ENCODE measurements around the gene ZSCAN5A.
"Not testable (repeated sequence)": the region's sequence is repeated elsewhere in the genome, so short reads cannot be mapped to it uniquely, and the experiment has no call there.

ZSCAN5A gene

DNA sequence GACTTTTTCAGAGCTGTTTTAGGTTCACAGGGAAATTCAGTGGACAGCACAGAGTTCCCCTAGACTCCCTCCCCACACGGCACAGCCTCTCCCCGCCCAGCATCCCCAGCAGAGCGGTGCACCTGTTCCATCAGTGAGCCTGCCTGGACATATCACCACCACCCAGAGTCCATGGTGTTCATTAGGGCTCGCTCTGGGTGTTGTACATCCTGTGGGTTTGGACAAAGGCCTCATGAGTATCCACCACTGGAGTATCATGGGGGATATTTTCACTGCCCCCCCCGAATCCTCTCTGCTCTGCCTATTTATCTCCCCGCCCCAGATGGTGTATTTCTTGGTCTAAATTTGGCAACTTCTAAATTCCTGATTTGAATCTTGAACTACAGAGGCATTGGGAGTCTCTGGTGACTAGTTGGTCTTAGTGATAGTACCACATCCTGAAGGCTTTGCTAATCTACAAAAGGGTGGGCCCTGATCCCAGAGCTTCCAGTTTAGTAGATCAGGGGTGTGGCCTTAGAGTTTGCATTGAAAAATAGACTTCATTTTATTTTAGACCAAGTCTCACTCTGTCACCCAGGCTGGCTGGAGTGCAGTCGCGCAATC is 65.8 kb downstream of the ZSCAN5A start:
- not testable (repeated sequence) for H3K27ac ChIP-seq (ENCODE audit: low read depth, low read length, severe bottlenecking); H3K9me3 ChIP-seq (ENCODE audit: control insufficient read depth, low read length); H3K36me3 ChIP-seq (ENCODE audit: control insufficient read depth, insufficient read depth, low read length); H3K4me3 ChIP-seq (ENCODE audit: extremely low read depth, insufficient read depth, low read length, poor library complexity, severe bottlenecking); H3K4me1 ChIP-seq (ENCODE audit: control insufficient read depth, insufficient read depth, low read length, poor library complexity, severe bottlenecking)
- WGBS, 2 experiments (ENCODE audit: insufficient coverage in 2 of 2): 90 to 97% methylated on average over 3 of the region's 8 CpGs

DNA sequence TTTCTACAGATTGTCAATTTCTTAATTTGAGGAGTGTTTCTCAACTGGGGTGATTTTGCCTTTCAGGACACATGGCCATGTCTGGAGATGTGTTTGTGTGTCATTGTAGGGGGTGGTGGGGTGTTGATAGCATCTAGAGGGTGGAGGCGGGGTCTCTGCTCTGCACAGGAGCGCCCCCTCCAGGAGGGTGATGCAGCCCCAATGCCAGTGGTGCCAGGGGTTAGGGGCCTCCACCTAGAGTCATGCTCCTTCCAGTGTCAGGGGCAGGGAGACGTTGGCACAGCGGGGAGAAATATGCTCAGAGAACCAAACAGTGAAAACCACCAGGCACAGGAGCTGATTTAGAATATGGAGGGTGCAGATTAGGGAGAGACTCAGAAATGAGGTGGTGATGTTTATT is 68.9 kb downstream of the ZSCAN5A start:
- H3K4me1 ChIP-seq (ENCODE audit: control insufficient read depth, insufficient read depth, low read length, poor library complexity, severe bottlenecking); H3K27ac ChIP-seq (ENCODE audit: low read depth, low read length, severe bottlenecking); H3K9me3 ChIP-seq (ENCODE audit: control insufficient read depth, low read length); H3K4me3 ChIP-seq (ENCODE audit: extremely low read depth, insufficient read depth, low read length, poor library complexity, severe bottlenecking); H3K36me3 ChIP-seq (ENCODE audit: control insufficient read depth, insufficient read depth, low read length): not testable (repeated sequence)
- WGBS, 2 experiments (ENCODE audit: insufficient coverage in 2 of 2): 88% methylated on average over 2 of the region's 4 CpGs

DNA sequence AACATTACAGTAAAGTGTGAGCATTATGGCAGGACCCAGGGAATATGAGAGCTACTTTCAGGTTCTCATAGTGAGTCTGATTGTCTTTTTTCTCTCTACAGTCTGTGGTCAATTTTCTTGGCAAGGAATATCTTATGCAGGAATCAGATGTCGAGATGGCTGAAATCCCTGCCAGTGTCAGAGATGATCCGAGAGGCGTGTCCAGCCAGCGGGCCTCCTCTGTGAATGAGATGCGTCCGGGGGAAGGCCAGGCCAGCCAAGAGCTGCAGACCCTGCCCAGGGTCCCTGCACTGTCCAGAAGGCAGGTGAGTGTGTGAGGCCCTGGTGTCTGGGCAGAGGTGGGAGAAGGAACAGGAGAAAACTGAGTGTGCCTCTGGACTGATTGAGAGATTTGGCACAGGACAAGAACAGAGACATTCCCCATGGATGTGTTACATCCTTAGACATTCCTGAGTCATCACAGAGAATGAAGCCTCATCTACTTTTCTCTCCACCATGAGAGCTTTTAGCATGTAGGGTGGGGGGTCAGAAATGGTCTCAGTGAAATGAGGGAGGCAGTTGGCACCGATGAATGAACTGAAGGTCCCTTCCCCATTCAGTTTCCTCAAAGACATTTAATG is 69.4 kb downstream of the ZSCAN5A start:
- no peak overlapping the region for H3K27ac ChIP-seq (ENCODE audit: low read depth, low read length, severe bottlenecking)
- WGBS, 2 experiments (ENCODE audit: insufficient coverage in 2 of 2): 88 to 97% methylated on average over 6 of the region's 7 CpGs

DNA sequence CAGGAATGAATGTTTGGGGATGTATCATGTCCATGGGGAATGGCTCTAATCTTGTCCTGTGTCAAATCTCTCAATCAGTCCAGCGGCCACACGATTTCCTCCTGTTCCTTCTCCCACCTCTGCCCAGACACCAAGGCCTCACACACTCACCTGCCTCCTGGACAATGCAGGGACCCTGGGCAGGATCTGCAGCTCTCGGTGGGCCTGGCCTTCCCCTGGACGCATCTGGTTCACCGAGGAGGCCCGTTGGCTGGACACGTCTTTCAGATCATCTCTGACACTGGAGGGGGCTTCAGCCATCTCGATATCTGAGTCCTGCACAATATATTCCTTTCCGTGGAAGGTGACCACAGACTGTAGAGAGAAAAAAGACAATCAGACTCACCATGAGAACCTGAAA is 91.2 kb downstream of the ZSCAN5A start:
- H3K36me3 ChIP-seq (ENCODE audit: control insufficient read depth, insufficient read depth, low read length): no peaks in the 10 kb centered on the region
- no peaks in the 10 kb centered on the region for H3K9me3 ChIP-seq (ENCODE audit: control insufficient read depth, low read length)
- WGBS, 2 experiments (ENCODE audit: insufficient coverage in 2 of 2): 85 to 92% methylated on average over 9 of the region's 9 CpGs
- H3K27ac ChIP-seq (ENCODE audit: low read depth, low read length, severe bottlenecking): no peak overlapping the region
- H3K4me3 ChIP-seq (ENCODE audit: extremely low read depth, insufficient read depth, low read length, poor library complexity, severe bottlenecking): no peak overlapping the region
- H3K4me1 ChIP-seq (ENCODE audit: control insufficient read depth, insufficient read depth, low read length, poor library complexity, severe bottlenecking): no peaks in the 10 kb centered on the region

More for the DNA sequence above, 69.4 kb downstream of the ZSCAN5A start:
- Histone ChIP-seq H3K4me3 (ENCODE audit: extremely low read depth, insufficient read depth, low read length, poor library complexity, severe bottlenecking) (no peak overlapping the region), H3K4me1 (ENCODE audit: control insufficient read depth, insufficient read depth, low read length, poor library complexity, severe bottlenecking) (peaks cover 3% of the 10 kb centered on the region), H3K36me3 (ENCODE audit: control insufficient read depth, insufficient read depth, low read length) (no peaks in the 10 kb centered on the region), H3K9me3 (ENCODE audit: control insufficient read depth, low read length) (no peaks in the 10 kb centered on the region)

DNA sequence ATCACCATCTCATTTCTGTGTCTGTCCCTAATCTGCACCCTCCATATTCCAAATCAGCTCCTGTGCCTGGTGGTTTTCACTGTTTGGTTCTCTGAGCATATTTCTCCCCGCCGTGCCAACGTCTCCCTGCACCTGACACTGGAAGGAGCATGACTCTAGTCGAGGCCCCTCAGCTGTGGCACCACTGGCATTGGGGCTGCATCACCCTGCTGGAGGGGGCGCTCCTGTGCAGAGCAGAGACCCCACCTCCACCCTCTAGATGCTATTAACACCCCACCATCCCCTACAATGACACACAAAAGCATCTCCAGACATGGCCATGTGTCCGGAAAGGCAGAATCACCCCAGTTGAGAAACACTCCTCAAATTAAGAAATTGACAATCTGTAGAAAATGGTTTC is 91.7 kb downstream of the ZSCAN5A start:
- H3K36me3 ChIP-seq (ENCODE audit: control insufficient read depth, insufficient read depth, low read length): no peaks in the 10 kb centered on the region
- H3K4me1 ChIP-seq (ENCODE audit: control insufficient read depth, insufficient read depth, low read length, poor library complexity, severe bottlenecking): no peaks in the 10 kb centered on the region
- H3K4me3 ChIP-seq (ENCODE audit: extremely low read depth, insufficient read depth, low read length, poor library complexity, severe bottlenecking): no peak overlapping the region
- no peak overlapping the region for H3K27ac ChIP-seq (ENCODE audit: low read depth, low read length, severe bottlenecking)
- no peaks in the 10 kb centered on the region for H3K9me3 ChIP-seq (ENCODE audit: control insufficient read depth, low read length)
- WGBS, 2 experiments (ENCODE audit: insufficient coverage in 2 of 2): 74 to 77% methylated on average over 4 to 5 of the region's 6 CpGs

DNA sequence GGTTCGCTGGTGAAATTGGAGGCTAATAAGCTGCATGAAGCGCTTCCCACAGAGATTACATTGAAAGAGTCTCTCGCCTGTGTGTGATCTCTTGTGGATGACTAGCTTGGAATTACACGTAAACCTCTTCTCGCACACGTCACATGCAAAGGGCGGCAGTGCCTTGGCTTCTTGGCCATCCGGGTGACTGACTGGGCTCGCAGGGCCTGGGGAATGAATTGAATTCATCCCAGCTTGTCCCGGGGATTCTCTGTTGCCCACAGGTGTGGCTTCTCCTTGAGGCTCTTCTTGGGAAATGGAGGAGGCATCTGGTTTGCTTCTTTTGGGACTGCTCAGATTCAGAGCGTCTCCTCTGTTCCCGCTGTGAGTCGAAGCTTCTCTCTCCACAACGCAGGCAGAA is 92.8 kb downstream of the ZSCAN5A start:
- H3K4me1 ChIP-seq (ENCODE audit: control insufficient read depth, insufficient read depth, low read length, poor library complexity, severe bottlenecking): no peaks in the 10 kb centered on the region
- H3K27ac ChIP-seq (ENCODE audit: low read depth, low read length, severe bottlenecking): no peak overlapping the region
- no peaks in the 10 kb centered on the region for H3K9me3 ChIP-seq (ENCODE audit: control insufficient read depth, low read length)
- 88 to 97% methylated on average over 10 to 14 of the region's 14 CpGs for WGBS, 2 experiments (ENCODE audit: insufficient coverage in 2 of 2)
- no peaks in the 10 kb centered on the region for H3K36me3 ChIP-seq (ENCODE audit: control insufficient read depth, insufficient read depth, low read length)
- no peak overlapping the region for H3K4me3 ChIP-seq (ENCODE audit: extremely low read depth, insufficient read depth, low read length, poor library complexity, severe bottlenecking)

DNA sequence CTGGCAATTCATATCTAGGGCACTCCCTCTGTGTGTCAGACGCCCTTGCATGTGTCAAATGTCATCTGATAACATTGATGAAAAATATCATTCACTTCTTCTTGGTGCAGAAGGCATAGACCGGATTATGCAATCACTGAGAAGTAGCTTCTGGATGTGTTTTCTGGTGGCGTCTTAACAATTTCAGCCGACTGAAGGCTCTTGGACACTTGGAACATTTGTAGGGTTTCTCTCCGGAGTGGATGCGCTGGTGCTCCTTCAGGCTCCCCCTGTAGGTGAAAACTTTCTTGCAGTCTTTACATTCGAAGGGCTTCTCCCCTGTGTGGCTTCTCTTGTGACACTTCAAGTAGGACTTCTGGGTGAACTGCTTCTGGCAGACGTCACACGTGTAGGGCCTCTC is 93.2 kb downstream of the ZSCAN5A start:
- not testable (repeated sequence) for H3K36me3 ChIP-seq (ENCODE audit: control insufficient read depth, insufficient read depth, low read length); H3K4me3 ChIP-seq (ENCODE audit: extremely low read depth, insufficient read depth, low read length, poor library complexity, severe bottlenecking); H3K4me1 ChIP-seq (ENCODE audit: control insufficient read depth, insufficient read depth, low read length, poor library complexity, severe bottlenecking); H3K9me3 ChIP-seq (ENCODE audit: control insufficient read depth, low read length); H3K27ac ChIP-seq (ENCODE audit: low read depth, low read length, severe bottlenecking)
- 45 to 74% methylated on average over 7 to 9 of the region's 9 CpGs for WGBS, 2 experiments (ENCODE audit: insufficient coverage in 2 of 2)

DNA sequence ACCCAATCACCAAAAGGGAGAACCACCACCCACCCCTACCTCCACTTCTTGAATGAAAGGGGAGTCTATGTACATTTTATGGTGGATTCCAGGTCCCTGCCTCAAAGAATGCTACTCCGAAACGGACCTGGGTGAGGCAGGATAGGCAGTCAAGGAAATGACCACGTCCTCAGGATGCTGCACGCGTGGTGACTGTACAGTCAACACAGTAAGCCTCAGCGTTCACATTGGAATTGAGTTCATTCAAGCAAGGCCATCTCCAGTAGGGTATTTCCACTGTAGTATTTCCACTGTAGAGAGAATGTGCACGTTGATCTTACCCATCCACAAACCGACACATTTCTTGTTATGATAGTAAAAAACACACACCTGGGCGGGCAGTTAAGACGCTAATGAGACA is 95.7 kb downstream of the ZSCAN5A start:
- no peaks in the 10 kb centered on the region for H3K36me3 ChIP-seq (ENCODE audit: control insufficient read depth, insufficient read depth, low read length)
- no peak overlapping the region for H3K4me3 ChIP-seq (ENCODE audit: extremely low read depth, insufficient read depth, low read length, poor library complexity, severe bottlenecking)
- no peaks in the 10 kb centered on the region for H3K9me3 ChIP-seq (ENCODE audit: control insufficient read depth, low read length)
- 85 to 87% methylated on average over 10 of the region's 10 CpGs for WGBS, 2 experiments (ENCODE audit: insufficient coverage in 2 of 2)
- no peaks in the 10 kb centered on the region for H3K4me1 ChIP-seq (ENCODE audit: control insufficient read depth, insufficient read depth, low read length, poor library complexity, severe bottlenecking)
- no peak overlapping the region for H3K27ac ChIP-seq (ENCODE audit: low read depth, low read length, severe bottlenecking)

DNA sequence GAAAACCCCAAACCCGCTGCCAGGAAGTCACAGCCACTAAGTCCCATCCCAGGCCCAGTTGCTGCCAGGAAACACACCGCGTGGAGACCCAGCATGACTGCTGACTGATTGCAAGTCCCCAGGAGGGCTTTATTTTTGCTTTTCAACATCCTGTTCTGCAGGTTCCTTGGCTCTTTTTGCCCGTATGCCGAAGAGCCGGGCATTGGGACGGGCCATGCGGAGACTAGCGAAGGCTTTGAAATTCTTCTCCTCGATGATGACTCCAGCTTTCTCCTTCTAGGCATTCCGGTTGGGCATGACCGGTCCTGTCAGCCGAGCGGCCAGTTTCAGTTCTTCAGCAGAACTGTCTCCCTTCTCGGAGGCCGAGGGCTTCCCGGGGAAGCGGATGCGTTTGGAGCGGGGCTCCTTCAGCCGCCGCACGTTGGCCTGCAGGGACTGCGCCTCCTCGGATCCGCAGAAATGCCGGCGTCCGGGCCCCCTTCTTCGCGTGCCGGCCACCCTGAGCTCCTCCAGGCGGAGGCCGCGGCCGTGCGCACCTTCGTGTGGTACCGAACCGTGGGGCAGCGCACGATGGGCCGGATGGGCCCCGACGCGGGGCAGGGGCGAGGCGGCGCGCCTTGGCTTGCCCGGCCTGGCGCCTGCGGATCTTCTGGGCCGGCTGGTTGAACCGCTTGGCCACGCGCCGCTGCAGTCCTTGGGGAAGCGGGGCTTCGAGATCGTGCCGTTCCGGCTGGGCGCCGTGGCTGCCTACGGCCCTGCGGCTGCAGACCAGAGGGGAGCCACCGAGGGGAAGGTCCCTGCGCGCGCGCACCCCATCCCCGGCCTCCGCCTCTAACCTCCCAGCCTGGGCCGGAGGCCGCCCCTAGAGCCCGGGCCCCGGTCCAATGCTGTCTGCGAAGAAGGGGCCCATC is 97.3 kb downstream of the ZSCAN5A start:
- Histone ChIP-seq H3K4me3 (ENCODE audit: extremely low read depth, insufficient read depth, low read length, poor library complexity, severe bottlenecking) (no peak overlapping the region), H3K4me1 (ENCODE audit: control insufficient read depth, insufficient read depth, low read length, poor library complexity, severe bottlenecking) (no peaks in the 10 kb centered on the region), H3K9me3 (ENCODE audit: control insufficient read depth, low read length) (no peaks in the 10 kb centered on the region), H3K36me3 (ENCODE audit: control insufficient read depth, insufficient read depth, low read length) (no peaks in the 10 kb centered on the region), H3K27ac (ENCODE audit: low read depth, low read length, severe bottlenecking) (no peak overlapping the region)
- WGBS, 2 experiments (ENCODE audit: insufficient coverage in 2 of 2): 85 to 87% methylated on average over 75 to 77 of the region's 79 CpGs

DNA sequence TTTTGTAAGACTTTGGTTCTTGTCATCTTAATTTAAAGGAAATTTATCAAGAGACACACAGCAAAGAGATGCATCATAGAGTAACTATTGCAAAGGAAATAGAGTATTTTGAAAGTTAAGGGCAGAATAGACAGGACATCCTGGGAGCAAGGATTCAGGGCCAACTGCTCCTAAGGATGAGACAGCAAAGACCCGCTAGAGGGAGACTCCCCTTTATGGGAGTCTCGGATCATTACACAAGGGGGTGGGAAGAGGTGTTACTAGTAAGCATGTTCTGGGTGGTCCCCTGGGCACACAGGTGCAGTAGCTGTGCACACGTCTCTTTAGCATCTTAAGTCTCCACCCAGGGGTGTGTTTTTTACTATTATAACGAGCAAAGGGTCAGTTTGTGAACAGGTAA is 102.9 kb downstream of the ZSCAN5A start:
- no peaks in the 10 kb centered on the region for H3K36me3 ChIP-seq (ENCODE audit: control insufficient read depth, insufficient read depth, low read length)
- H3K4me1 ChIP-seq (ENCODE audit: control insufficient read depth, insufficient read depth, low read length, poor library complexity, severe bottlenecking): no peaks in the 10 kb centered on the region
- no peaks in the 10 kb centered on the region for H3K9me3 ChIP-seq (ENCODE audit: control insufficient read depth, low read length)
- WGBS, 2 experiments (ENCODE audit: insufficient coverage in 2 of 2): 70 to 82% methylated on average over 3 to 4 of the region's 4 CpGs
- H3K4me3 ChIP-seq (ENCODE audit: extremely low read depth, insufficient read depth, low read length, poor library complexity, severe bottlenecking): no peak overlapping the region
- H3K27ac ChIP-seq (ENCODE audit: low read depth, low read length, severe bottlenecking): no peak overlapping the region

DNA sequence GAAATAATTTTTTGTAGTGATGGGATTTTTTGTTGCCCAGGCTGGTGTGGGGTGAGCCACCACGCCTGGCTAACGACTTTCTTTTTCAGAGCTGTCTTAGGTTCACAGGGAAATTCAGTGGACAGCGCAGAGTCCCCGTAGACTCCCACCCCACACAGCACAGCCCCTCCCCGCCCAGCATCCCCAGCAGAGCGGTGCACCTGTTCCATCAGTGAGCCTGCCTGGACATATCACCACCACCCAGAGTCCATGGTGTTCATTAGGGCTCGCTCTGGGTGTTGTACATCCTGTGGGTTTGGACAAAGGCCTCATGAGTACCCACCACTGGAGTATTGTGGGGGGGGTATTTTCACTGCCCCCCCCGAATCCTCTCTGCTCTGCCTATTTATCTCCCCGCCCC is 104.6 kb downstream of the ZSCAN5A start:
- H3K4me3 ChIP-seq (ENCODE audit: extremely low read depth, insufficient read depth, low read length, poor library complexity, severe bottlenecking); H3K36me3 ChIP-seq (ENCODE audit: control insufficient read depth, insufficient read depth, low read length); H3K9me3 ChIP-seq (ENCODE audit: control insufficient read depth, low read length); H3K4me1 ChIP-seq (ENCODE audit: control insufficient read depth, insufficient read depth, low read length, poor library complexity, severe bottlenecking); H3K27ac ChIP-seq (ENCODE audit: low read depth, low read length, severe bottlenecking): not testable (repeated sequence)
- WGBS, 2 experiments (ENCODE audit: insufficient coverage in 2 of 2): 89 to 100% methylated on average over 1 to 5 of the region's 9 CpGs
